Esophagus squamous epithelium (tissue), 5 donors: Measurements from ENCODE around the gene CSTPP1. TPM values are rescaled to one million over a fixed set of nuclear protein-coding genes. Genes with fewer than 3 reads are reported as not detected.

Experiments used
- DNase-seq: peaks from one replicate; lab custom pipeline; 2025; lab: John Stamatoyannopoulos, UW
- H3K27ac ChIP-seq, 4 donors: fragments of 200-600 bp; sonication (generic); one replicate each; pipeline ENCODE4 v1.5.1; 2016 to 2019; ENCODE audit warnings: mild to moderate bottlenecking in 1 of 4
- H3K27me3 ChIP-seq, 4 donors: fragments of 200-600 bp; sonication (generic); 1 replicate in 3 of 4; 2 replicates in 1 of 4; pipeline versions ENCODE4 v1.5.1 to v1.6.0; 2017 to 2021; ENCODE audit warnings: antibody characterized with exemption in 1 of 4
- H3K36me3 ChIP-seq, 3 donors: fragments of 200-600 bp; sonication (generic); one replicate each; pipeline ENCODE4 v1.5.1; 2016 to 2019
- H3K4me1 ChIP-seq, 3 donors: fragments of 200-600 bp; sonication (generic); one replicate each; pipeline ENCODE4 v1.5.1; 2017 to 2019
- H3K4me3 ChIP-seq, 4 donors: fragments of 200-600 bp; sonication (generic); 1 replicate in 3 of 4; 2 replicates in 1 of 4; pipeline ENCODE4 v1.5.1; 2016 to 2019; ENCODE audit warnings: mild to moderate bottlenecking in 2 of 4, moderate library complexity in 1 of 4
- H3K9me3 ChIP-seq, 3 donors: fragments of 200-600 bp; sonication (generic); one replicate each; pipeline ENCODE4 v1.5.1; 2016 to 2019
- POLR2A ChIP-seq, 4 donors: fragments of 450-650 bp; IDR thresholded peaks; one replicate each; pipeline ENCODE4 v1.6.1; 2017; ENCODE audit warnings: antibody characterized with exemption in 4 of 4, mild to moderate bottlenecking in 4 of 4, moderate library complexity in 3 of 4
- WGBS, 2 donors: methylation state at CpG; one replicate each; pipeline ENCODE4 v1.1.5; 2018; 5-methylcytosine and 5-hydroxymethylcytosine counted together
- intact Hi-C: fragments of 100-400 bp; cut with DNase I; formaldehyde crosslinking; loops from one replicate; pipeline ENCODE4 v1.15.0; 2022
- total RNA-seq, 4 donors: library from RNA; depleted of rRNA; stranded (reverse); fragments of >200 nt; gene quantifications; one replicate each; pipeline ENCODE4 v1.1.0, GENCODE V29; 2016
- TF ChIP-seq, protein P1 (sequence below), 6 experiments: fragments of 450-650 bp in 4 of 6; fragments of 200-600 bp in 2 of 6; sonication (generic) in 2 of 6; IDR thresholded peaks; one replicate each; pipeline ENCODE4 v1.5.1; 2016 to 2019; ENCODE audit warnings: antibody characterized with exemption in 6 of 6, mild to moderate bottlenecking in 4 of 6, moderate library complexity in 4 of 6
- donor health status: DM: yes; HTN: yes; CAD: no.

The CSTPP1 gene
- total RNA-seq, 4 donors from 2014 or later = 9.4 to 19.6 (median 16.4) TPM

DNA sequence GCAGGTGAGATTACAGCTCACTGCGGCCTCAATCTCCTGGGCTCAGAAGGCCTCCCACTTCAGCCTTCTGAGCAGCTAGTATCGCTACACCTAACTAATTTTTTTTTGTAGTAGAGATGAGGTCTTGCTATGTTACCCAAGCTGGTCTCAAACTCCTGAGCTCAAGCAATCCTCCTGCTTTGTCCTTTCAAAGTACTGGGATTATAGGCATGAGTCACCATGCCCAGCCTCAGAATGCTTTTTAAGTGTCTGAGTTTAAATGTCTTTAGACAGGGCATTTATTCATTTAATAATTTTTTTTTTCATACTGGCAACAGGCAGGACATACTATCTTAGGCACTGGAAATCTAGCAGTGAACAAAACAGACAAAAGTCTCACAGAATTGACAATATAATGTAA, 45.9 kb upstream of the CSTPP1 start:
- Histone ChIP-seq H3K4me3 (no peak overlapping the region), H3K9me3 (no peaks in the 10 kb centered on the region), H3K27me3 (no peaks in the 10 kb centered on the region), H3K4me1 (peaks cover 0 to 19% (median 0%) of the 10 kb centered on the region in 3 donors), H3K36me3 (peaks cover 0 to 63% (median 4%) of the 10 kb centered on the region in 3 donors), H3K27ac (no peak overlapping the region)
- TF ChIP-seq POLR2A (IDR thresholded peaks at IDR 0.05) = no peak
- TF ChIP-seq, protein P1, sequence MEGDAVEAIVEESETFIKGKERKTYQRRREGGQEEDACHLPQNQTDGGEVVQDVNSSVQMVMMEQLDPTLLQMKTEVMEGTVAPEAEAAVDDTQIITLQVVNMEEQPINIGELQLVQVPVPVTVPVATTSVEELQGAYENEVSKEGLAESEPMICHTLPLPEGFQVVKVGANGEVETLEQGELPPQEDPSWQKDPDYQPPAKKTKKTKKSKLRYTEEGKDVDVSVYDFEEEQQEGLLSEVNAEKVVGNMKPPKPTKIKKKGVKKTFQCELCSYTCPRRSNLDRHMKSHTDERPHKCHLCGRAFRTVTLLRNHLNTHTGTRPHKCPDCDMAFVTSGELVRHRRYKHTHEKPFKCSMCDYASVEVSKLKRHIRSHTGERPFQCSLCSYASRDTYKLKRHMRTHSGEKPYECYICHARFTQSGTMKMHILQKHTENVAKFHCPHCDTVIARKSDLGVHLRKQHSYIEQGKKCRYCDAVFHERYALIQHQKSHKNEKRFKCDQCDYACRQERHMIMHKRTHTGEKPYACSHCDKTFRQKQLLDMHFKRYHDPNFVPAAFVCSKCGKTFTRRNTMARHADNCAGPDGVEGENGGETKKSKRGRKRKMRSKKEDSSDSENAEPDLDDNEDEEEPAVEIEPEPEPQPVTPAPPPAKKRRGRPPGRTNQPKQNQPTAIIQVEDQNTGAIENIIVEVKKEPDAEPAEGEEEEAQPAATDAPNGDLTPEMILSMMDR (IDR thresholded peaks at IDR 0.05) = no peak
- intact Hi-C loops = no loop called here
- no peak for DNase-seq
- 69 to 87% methylated on average over 2 of the region's 2 CpGs for WGBS, 2 donors

DNA sequence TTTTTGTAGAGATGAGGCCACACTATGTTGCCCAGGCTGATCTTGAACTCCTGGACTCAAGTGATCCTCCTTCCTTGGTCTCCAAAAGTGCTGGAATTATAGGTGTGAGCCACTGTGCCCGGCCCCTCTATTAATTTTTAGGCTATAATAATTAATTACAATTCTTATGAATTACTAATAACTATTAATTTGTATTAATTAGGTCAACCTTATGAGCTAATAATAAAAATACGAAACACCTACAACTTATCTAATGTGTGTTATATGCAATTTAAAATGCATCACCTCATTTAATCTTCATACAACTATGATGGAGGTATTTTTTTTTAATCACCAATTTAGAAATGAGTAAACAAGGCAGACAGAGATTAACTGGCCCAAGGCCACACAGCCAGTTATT, 44.5 kb upstream of the CSTPP1 start:
- H3K9me3 ChIP-seq = no peaks in the 10 kb centered on the region
- intact Hi-C loops = no loop called here
- no peak overlapping the region for H3K27ac ChIP-seq
- TF ChIP-seq, protein P1 (IDR thresholded peaks at IDR 0.05) = no peak
- TF ChIP-seq POLR2A (IDR thresholded peaks at IDR 0.05) = no peak
- H3K4me3 ChIP-seq = no peak overlapping the region
- 87 to 92% methylated on average over 2 of the region's 2 CpGs for WGBS, 2 donors
- DNase-seq = no peak
- H3K4me1 ChIP-seq = peaks cover 0 to 27% (median 0%) of the 10 kb centered on the region in 3 donors
- H3K36me3 ChIP-seq = peaks cover 0 to 48% (median 0%) of the 10 kb centered on the region in 3 donors
- no peaks in the 10 kb centered on the region for H3K27me3 ChIP-seq

DNA sequence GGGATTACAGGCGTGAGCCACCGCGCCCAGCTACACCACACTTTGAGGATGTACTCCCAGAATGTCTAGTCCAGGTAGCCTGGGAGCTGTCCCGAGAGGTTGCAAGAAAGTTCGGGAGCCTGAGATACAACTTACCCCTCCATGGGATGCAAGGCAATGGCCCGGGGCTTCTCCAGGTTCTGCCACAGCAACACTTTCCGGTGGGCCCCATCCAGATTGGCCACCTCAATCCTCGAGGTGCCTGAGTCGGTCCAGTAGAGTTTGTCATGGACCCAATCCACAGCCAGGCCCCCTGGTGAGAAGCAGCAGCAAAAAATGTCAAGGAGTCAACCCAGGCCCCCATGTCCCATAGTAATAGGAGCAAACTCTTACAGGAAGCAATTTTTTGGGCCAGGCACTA, 43.7 kb upstream of the CSTPP1 start:
- Histone ChIP-seq H3K36me3 (peaks cover 0 to 44% (median 0%) of the 10 kb centered on the region in 3 donors), H3K27ac (no peak overlapping the region), H3K9me3 (no peaks in the 10 kb centered on the region), H3K4me1 (peaks cover 0 to 27% (median 0%) of the 10 kb centered on the region in 3 donors), H3K4me3 (no peak overlapping the region), H3K27me3 (no peaks in the 10 kb centered on the region)
- 84 to 92% methylated on average over 4 to 6 of the region's 9 CpGs for WGBS, 2 donors
- TF ChIP-seq, protein P1 (IDR thresholded peaks at IDR 0.05) = no peak
- TF ChIP-seq POLR2A (IDR thresholded peaks at IDR 0.05) = no peak
- DNase-seq = no peak
- intact Hi-C loops = no loop called here

DNA sequence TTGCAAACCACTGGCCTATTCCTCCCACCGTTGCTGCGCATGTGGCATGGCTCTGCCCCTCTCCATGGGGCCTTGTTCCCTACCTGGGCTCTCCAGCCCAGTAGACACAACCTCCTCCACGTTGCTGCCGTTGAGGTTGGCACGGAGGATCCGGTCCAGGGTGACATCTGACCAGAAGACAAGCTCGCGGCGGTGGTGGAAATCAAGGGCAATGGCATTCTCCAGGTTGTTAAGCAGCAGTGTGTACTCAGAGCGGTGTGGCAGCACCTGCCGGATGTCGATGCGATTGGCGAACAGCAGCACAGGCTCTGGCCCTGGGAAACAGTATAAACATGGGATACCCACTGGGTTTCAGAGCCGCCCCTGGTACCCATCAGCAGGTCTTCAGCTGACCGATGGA, 42.1 kb upstream of the CSTPP1 start:
- 91 to 92% methylated on average over 8 to 14 of the region's 16 CpGs for WGBS, 2 donors
- intact Hi-C loops = no loop called here
- H3K4me1 ChIP-seq = peaks cover 3 to 41% (median 9%) of the 10 kb centered on the region in 3 donors
- no peaks in the 10 kb centered on the region for H3K27me3 ChIP-seq
- H3K27ac ChIP-seq = no peak overlapping the region
- no peak overlapping the region for H3K4me3 ChIP-seq
- DNase-seq = no peak
- no peaks in the 10 kb centered on the region for H3K9me3 ChIP-seq
- TF ChIP-seq POLR2A (IDR thresholded peaks at IDR 0.05) = no peak
- peaks cover 0 to 38% (median 0%) of the 10 kb centered on the region in 3 donors for H3K36me3 ChIP-seq

DNA sequence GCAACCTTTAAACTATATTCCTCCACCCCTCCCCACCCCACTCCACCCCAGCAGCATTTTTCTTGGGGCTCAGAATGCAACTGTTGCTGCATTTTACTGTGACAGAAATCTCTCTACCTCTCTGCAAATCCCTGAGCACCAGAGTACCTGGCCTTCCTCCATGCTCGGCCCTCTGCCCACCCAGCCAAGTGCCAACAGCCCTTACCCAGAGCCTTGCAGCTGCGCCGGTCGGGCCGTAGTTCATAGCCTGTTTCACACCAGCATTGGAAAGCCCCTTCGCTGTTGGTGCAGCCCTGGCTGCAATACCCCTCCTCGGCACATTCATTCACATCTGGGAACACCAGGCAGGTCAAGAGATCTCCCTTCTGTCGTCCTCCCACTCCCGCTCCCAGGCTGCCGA, 41.6 kb upstream of the CSTPP1 start:
- Histone ChIP-seq H3K27ac (no peak overlapping the region), H3K4me1 (peaks cover 3 to 41% (median 9%) of the 10 kb centered on the region in 3 donors), H3K27me3 (no peaks in the 10 kb centered on the region), H3K4me3 (no peak overlapping the region), H3K36me3 (peaks cover 0 to 43% (median 0%) of the 10 kb centered on the region in 3 donors), H3K9me3 (no peaks in the 10 kb centered on the region)
- TF ChIP-seq POLR2A (IDR thresholded peaks at IDR 0.05) = no peak
- TF ChIP-seq, protein P1 (IDR thresholded peaks at IDR 0.05) = no peak
- no peak for DNase-seq
- 90 to 94% methylated on average over 2 to 10 of the region's 10 CpGs for WGBS, 2 donors
- intact Hi-C loops = no loop called here
